HepG2 (cell line): ENCODE data around the gene PEX3. TPM values are rescaled to one million over a fixed set of nuclear protein-coding genes. Genes with fewer than 3 reads are reported as not detected.

Experiments
- AHR ChIP-seq: IDR thresholded peaks from 2 replicates; pipeline ENCODE4 v1.6.1; 2018; ENCODE audit warnings: missing genetic modification reagents, missing compliant biosample characterization
- ATF4 ChIP-seq, 2 experiments: fragments of 450-650 bp in 1 of 2; sonication (generic) in 1 of 2; formaldehyde crosslinking; IDR thresholded peaks; 2 replicates each; pipeline versions ENCODE4 v1.5.0 to v1.8.0; 2020 to 2022; ENCODE audit warnings: mild to moderate bottlenecking in 1 of 2, missing genetic modification reagents in 1 of 2
- ETV5 ChIP-seq: IDR thresholded peaks from 2 replicates; pipeline ENCODE4 v1.6.1; 2018; ENCODE audit warnings: missing biosample characterization, missing genetic modification reagents, inconsistent platforms, borderline replicate concordance
- GATAD2A ChIP-seq: IDR thresholded peaks from 2 replicates; pipeline ENCODE4 v1.6.1; 2016
- NFAT5 ChIP-seq: sonication (generic); formaldehyde crosslinking; IDR thresholded peaks from 2 replicates; pipeline ENCODE4 v1.4.0; 2020; ENCODE audit warnings: missing genetic modification reagents
- PRMT3 ChIP-seq: sonication (generic); formaldehyde crosslinking; IDR thresholded peaks from 2 replicates; pipeline ENCODE4 v1.8.1; 2022; ENCODE audit warnings: low read depth, mild to moderate bottlenecking, moderate library complexity, missing genetic modification reagents, borderline replicate concordance
- REL ChIP-seq: sonication (generic); formaldehyde crosslinking; conservative IDR thresholded peaks from 2 replicates; pipeline ENCODE4 v1.8.0; 2022; ENCODE audit warnings: mild to moderate bottlenecking, missing genetic modification reagents, moderate library complexity
- RFXANK ChIP-seq: IDR thresholded peaks from 2 replicates; pipeline ENCODE4 v1.6.1; 2016
- SNAPC2 ChIP-seq: sonication (generic); formaldehyde crosslinking; IDR thresholded peaks from 2 replicates; pipeline ENCODE4 v1.8.1; 2022; ENCODE audit warnings: mild to moderate bottlenecking, missing genetic modification reagents
- SP1 ChIP-seq, 2 experiments: fragments of 450-650 bp in 1 of 2; sonication (generic) in 1 of 2; formaldehyde crosslinking in 1 of 2; IDR thresholded peaks; 2 replicates each; pipeline versions ENCODE4 v1.4.0 to v1.6.1; 2016 to 2020; ENCODE audit warnings: missing genetic modification reagents in 1 of 2
- SP5 ChIP-seq: IDR thresholded peaks from 2 replicates; pipeline ENCODE4 v1.6.1; 2016; ENCODE audit warnings: low read depth, borderline replicate concordance
- TEF ChIP-seq: sonication (generic); formaldehyde crosslinking; IDR thresholded peaks from 2 replicates; pipeline ENCODE4 v1.5.0; 2020; ENCODE audit warnings: missing genetic modification reagents
- THYN1 ChIP-seq: sonication (generic); formaldehyde crosslinking; IDR thresholded peaks from 2 replicates; pipeline ENCODE4 v1.8.1; 2023; ENCODE audit warnings: low read depth, mild to moderate bottlenecking, moderate library complexity, missing genetic modification reagents, borderline replicate concordance
- UBTF ChIP-seq: sonication (generic); formaldehyde crosslinking; IDR thresholded peaks from 2 replicates; pipeline ENCODE4 v1.4.0; 2020; ENCODE audit warnings: mild to moderate bottlenecking, missing genetic modification reagents
- WIZ ChIP-seq: sonication (generic); formaldehyde crosslinking; IDR thresholded peaks from 2 replicates; pipeline ENCODE4 v1.5.1; 2020; ENCODE audit warnings: mild to moderate bottlenecking, missing genetic modification reagents
- ZFP91 ChIP-seq: sonication (generic); formaldehyde crosslinking; IDR thresholded peaks from 2 replicates; pipeline ENCODE4 v1.9.0; 2022; ENCODE audit warnings: missing genetic modification reagents, mild to moderate bottlenecking, borderline replicate concordance
- polyA plus RNA-seq, 8 experiments: library from polyadenylated mRNA; depleted of rRNA in 3 of 8; stranded (reverse) in 7 of 8; unstranded in 1 of 8; fragments of >200 nt; fragmentation: Illumina TruSeq in 4 of 8; extraction: Trizol in 4 of 8; gene quantifications; 2 replicates each; pipeline versions ENCODE4 v1.2.1 to v1.2.3, GENCODE V29; 2011 to 2016; ENCODE audit warnings: low read depth in 4 of 8, missing spikeins in 1 of 8, mixed read lengths in 1 of 8; ENCODE audit not compliant: insufficient read depth in 1 of 8
- total RNA-seq, 5 experiments: library from RNA; depleted of rRNA; stranded (reverse); fragments of >200 nt; fragmentation: Illumina TruSeq; extraction: Trizol; gene quantifications; 2 replicates each; pipeline ENCODE4 v1.2.3, GENCODE V29; 2016; ENCODE audit warnings: low read depth in 1 of 5
- TF ChIP-seq, protein P1 (sequence below): sonication (generic); formaldehyde crosslinking; IDR thresholded peaks from 2 replicates; pipeline ENCODE4 v1.4.0; 2020; ENCODE audit warnings: missing genetic modification reagents

PEX3 gene
- total and polyA plus RNA-seq, 2 of the 13 experiments (the other 11 are each of a cell fraction or from before 2014, with no cell fraction given), result 30.9 to 40.8 TPM

DNA sequence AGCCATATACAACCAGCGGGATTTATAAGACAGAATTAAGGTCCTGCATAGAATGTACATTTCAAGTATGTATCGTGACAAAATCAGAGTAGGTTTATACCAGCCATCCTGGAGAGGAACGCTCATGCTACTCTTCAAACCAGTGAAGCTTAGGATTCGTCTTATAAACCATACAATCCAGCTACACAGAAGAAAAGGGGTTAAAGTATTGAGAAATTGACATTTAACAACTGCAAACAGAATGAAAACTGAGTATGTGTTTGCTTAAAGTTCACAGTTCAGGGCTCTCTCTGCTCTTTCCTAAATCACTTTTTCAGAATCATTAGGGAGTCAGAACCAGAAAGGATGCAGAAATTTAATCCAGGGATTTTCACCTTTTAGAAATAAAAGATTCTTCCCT is 18.0 kb upstream of the PEX3 start (continued):
- TF ChIP-seq, protein P1, sequence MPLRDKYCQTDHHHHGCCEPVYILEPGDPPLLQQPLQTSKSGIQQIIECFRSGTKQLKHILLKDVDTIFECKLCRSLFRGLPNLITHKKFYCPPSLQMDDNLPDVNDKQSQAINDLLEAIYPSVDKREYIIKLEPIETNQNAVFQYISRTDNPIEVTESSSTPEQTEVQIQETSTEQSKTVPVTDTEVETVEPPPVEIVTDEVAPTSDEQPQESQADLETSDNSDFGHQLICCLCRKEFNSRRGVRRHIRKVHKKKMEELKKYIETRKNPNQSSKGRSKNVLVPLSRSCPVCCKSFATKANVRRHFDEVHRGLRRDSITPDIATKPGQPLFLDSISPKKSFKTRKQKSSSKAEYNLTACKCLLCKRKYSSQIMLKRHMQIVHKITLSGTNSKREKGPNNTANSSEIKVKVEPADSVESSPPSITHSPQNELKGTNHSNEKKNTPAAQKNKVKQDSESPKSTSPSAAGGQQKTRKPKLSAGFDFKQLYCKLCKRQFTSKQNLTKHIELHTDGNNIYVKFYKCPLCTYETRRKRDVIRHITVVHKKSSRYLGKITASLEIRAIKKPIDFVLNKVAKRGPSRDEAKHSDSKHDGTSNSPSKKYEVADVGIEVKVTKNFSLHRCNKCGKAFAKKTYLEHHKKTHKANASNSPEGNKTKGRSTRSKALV, result no peak
- TF ChIP-seq AHR (CRISPR knock-in tag) (no peak), NFAT5 (CRISPR knock-in tag) (no peak), SNAPC2 (no peak), SP5 (CRISPR knock-in tag) (no peak), WIZ (CRISPR knock-in tag) (no peak), TEF (CRISPR knock-in tag) (no peak), UBTF (CRISPR knock-in tag) (no peak), THYN1 (no peak), ATF4 (CRISPR knock-in tag; IDR thresholded peaks at IDR 0.05) (no peak), SP1 (IDR thresholded peaks at IDR 0.05) (no peak), SP1 (CRISPR knock-in tag; IDR thresholded peaks at IDR 0.05) (no peak), ETV5 (CRISPR knock-in tag) (no peak; the same call in 1 of the 2 replicates), PRMT3 (no peak), ZFP91 (CRISPR knock-in tag) (no peak), REL (CRISPR knock-in tag) (no peak), RFXANK (CRISPR knock-in tag) (no peak), GATAD2A (CRISPR knock-in tag) (peak; percentile 95)
